OCI-LY7 (cell line): ENCODE data around the gene IRS1. TPM values are rescaled to one million over a fixed set of nuclear protein-coding genes. Genes with fewer than 3 reads are reported as not detected.

Source experiments
- BruUV-seq: library from RNA; stranded (reverse); fragments of 400-500 nt; replicated peaks from 2 replicates; lab custom pipeline; 2021; lab: Mats Ljungman, UMichigan
- CTCF ChIA-PET: fragments of 300-600 bp; sonication (Branson Sonifier 250); formaldehyde crosslinking; loops from one replicate; lab custom pipeline; 2022; ENCODE audit warnings: antibody characterized with exemption; ENCODE audit not compliant: unreplicated experiment; lab: Charles Lee
- POLR2A ChIA-PET: fragments of 300-600 bp; sonication (Branson Sonifier 250); formaldehyde crosslinking; loops from one replicate; lab custom pipeline; 2022; ENCODE audit warnings: antibody characterized with exemption; lab: Charles Lee
- DNase-seq: peaks from one replicate; pipeline ENCODE4 v3.0.0-alpha.2; 2015; ENCODE audit warnings: low spot score
- H2AFZ ChIP-seq: fragments of 200-600 bp; sonication (generic), shearing (Covaris generic); 2 replicates; pipeline ENCODE4 v1.6.1; 2014; ENCODE audit warnings: mild to moderate bottlenecking, antibody characterized with exemption, low read length, moderate library complexity
- H3K27ac ChIP-seq: fragments of 200-600 bp; sonication (generic); 2 replicates; pipeline ENCODE4 v1.5.1; 2014; ENCODE audit warnings: mixed run types, low read depth, mild to moderate bottlenecking, moderate library complexity, low read length, inconsistent platforms; ENCODE audit not compliant: poor library complexity, severe bottlenecking
- H3K36me3 ChIP-seq: fragments of 200-600 bp; sonication (generic); 2 replicates; pipeline ENCODE4 v1.6.1; 2014; ENCODE audit warnings: mild to moderate bottlenecking, antibody characterized with exemption, low read length, moderate library complexity, mixed read lengths; ENCODE audit not compliant: insufficient read depth
- H3K4me1 ChIP-seq: fragments of 200-600 bp; sonication (generic); 2 replicates; pipeline ENCODE4 v1.5.1; 2014; ENCODE audit warnings: mild to moderate bottlenecking, low read length; ENCODE audit not compliant: insufficient read depth, poor library complexity, severe bottlenecking
- H3K4me2 ChIP-seq: fragments of 200-600 bp; sonication (generic); 2 replicates; pipeline ENCODE4 v1.6.1; 2014; ENCODE audit warnings: mild to moderate bottlenecking, low read length
- H3K4me3 ChIP-seq: fragments of 200-600 bp; sonication (generic); 2 replicates; pipeline ENCODE4 v1.5.1; 2014; ENCODE audit warnings: mild to moderate bottlenecking, low read depth, low read length; ENCODE audit not compliant: poor library complexity, severe bottlenecking
- H3K79me2 ChIP-seq: fragments of 200-600 bp; sonication (generic); 2 replicates; pipeline ENCODE4 v1.6.1; 2016; ENCODE audit warnings: low read depth, mild to moderate bottlenecking, low read length, moderate library complexity, mixed read lengths; ENCODE audit not compliant: insufficient read depth
- H3K9me2 ChIP-seq: fragments of 200-600 bp; sonication (generic); 2 replicates; pipeline ENCODE4 v1.6.1; 2016; ENCODE audit warnings: mild to moderate bottlenecking, low read length, mixed read lengths; ENCODE audit not compliant: insufficient read depth
- H3K9me3 ChIP-seq: fragments of 200-600 bp; sonication (generic); 2 replicates; pipeline ENCODE4 v1.6.1; 2014; ENCODE audit warnings: mild to moderate bottlenecking, mixed run types, low read length, mixed read lengths
- H4K20me1 ChIP-seq: fragments of 200-600 bp; sonication (generic); 2 replicates; pipeline ENCODE4 v1.6.1; 2014; ENCODE audit warnings: mild to moderate bottlenecking, antibody characterized with exemption, low read length, moderate library complexity, mixed read lengths; ENCODE audit not compliant: insufficient read depth
- EZH2phosphoT487 ChIP-seq: fragments of 200-600 bp; sonication (generic); IDR thresholded peaks from 2 replicates; pipeline ENCODE4 v1.6.1; 2018; ENCODE audit warnings: low read depth, borderline replicate concordance, mild to moderate bottlenecking, mixed run types, antibody characterized with exemption, low read length, moderate library complexity, mixed read lengths
- intact Hi-C: fragments of 100-400 bp; cut with micrococcal nuclease; formaldehyde crosslinking; loops from one replicate; pipeline ENCODE4 v1.10.0; 2022; ENCODE audit not compliant: unreplicated experiment
- total RNA-seq, 2 experiments: library from RNA; depleted of rRNA in 1 of 2; stranded (reverse); fragments of >200 nt in 1 of 2; shearing (Covaris generic) in 1 of 2; gene quantifications; 2 replicates each; pipeline ENCODE4 v1.2.3, GENCODE V29; 2014 to 2022
- TF ChIP-seq, protein P1 (sequence below): fragments of 200-600 bp; sonication (generic); conservative IDR thresholded peaks from 2 replicates; pipeline ENCODE4 v1.5.1; 2014; ENCODE audit warnings: mild to moderate bottlenecking, antibody characterized with exemption, low read length, moderate library complexity, mixed read lengths

Gene IRS1
- total RNA-seq, 2 experiments from 2014 or later: 18.1 to 23.5 TPM

DNA sequence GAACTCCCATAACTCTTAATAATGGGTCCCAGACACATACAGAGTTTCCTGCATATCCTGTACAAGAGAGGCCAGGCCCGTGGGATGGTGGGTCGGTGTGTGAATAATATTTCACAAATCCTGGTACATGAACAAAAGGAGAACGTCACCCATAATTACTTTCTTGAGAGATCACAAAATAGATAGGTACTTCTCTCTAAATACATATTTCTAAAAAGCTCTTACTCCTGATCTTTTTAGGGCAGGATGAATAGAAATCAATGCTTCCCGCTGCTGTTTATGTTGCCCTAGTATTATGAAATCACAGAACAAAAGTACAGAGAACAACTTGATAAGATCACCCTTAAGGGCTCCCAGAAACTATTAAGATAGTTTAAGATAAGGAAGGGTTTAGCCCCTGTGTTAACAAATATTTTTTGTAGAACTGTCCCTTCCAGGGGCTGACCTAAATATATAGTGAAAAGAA is 5.4 kb downstream of the IRS1 start:
- CTCF ChIA-PET: interaction anchor here (0.6 to 1.5 kb wide), 3 partner anchors 20 to 202 kb away, joined by 3 to 6 read pairs (median 5); no protein-coding TSS in a partner anchor
- H3K4me2 ChIP-seq: peak overlapping the region; percentile 95

DNA sequence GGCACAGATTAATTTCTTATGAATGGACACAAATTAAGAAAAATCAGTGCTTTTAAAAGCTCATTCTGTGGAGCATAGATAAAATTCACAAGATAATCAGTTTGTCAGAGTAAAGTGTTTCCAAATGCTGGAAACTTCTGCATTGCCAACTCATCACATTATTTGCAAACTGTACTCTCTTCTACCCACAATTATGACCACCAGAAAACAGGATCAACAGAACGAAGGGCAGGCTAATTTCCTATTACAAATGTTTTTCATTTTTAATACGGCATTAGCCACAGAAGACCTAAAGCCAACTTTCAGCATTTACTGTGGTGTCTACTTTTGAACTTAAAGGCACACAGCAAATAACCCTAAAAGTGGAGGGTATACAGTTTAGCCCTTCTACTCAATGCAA is 6.0 kb downstream of the IRS1 start:
- Histone ChIP-seq H3K4me1 (peaks cover 66% of the 10 kb centered on the region), H3K9me3 (no peaks in the 10 kb centered on the region), H3K27ac (peak overlapping the region; percentile 79), H3K36me3 (peaks cover 52% of the 10 kb centered on the region), H3K9me2 (no peaks in the 10 kb centered on the region), H3K79me2 (peaks cover 91% of the 10 kb centered on the region), H3K4me2 (peak overlapping the region; percentile 95), H3K4me3 (peak overlapping the region; percentile 73), H4K20me1 (peaks cover 5% of the 10 kb centered on the region), H2AFZ (no peak overlapping the region)
- no TSS peak for BruUV-seq
- CTCF ChIA-PET: interaction anchor here (1.5 kb wide), 1 partner anchor 19 kb away, joined by 3 read pairs; no protein-coding TSS in a partner anchor
- TF ChIP-seq, protein P1, sequence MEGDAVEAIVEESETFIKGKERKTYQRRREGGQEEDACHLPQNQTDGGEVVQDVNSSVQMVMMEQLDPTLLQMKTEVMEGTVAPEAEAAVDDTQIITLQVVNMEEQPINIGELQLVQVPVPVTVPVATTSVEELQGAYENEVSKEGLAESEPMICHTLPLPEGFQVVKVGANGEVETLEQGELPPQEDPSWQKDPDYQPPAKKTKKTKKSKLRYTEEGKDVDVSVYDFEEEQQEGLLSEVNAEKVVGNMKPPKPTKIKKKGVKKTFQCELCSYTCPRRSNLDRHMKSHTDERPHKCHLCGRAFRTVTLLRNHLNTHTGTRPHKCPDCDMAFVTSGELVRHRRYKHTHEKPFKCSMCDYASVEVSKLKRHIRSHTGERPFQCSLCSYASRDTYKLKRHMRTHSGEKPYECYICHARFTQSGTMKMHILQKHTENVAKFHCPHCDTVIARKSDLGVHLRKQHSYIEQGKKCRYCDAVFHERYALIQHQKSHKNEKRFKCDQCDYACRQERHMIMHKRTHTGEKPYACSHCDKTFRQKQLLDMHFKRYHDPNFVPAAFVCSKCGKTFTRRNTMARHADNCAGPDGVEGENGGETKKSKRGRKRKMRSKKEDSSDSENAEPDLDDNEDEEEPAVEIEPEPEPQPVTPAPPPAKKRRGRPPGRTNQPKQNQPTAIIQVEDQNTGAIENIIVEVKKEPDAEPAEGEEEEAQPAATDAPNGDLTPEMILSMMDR: no peak
- TF ChIP-seq EZH2phosphoT487: no peak
- DNase-seq: no peak
- intact Hi-C loops: loop anchor here (10.0 kb wide), 1 partner anchor 1519 kb away; no protein-coding TSS in a partner anchor
- POLR2A ChIA-PET: interaction anchor here (0.6 to 10.5 kb wide), 5 partner anchors 22 to 189 kb away, joined by 3 to 122 read pairs (median 3); no protein-coding TSS in a partner anchor

More for the DNA sequence above, 5.4 kb downstream of the IRS1 start:
- BruUV-seq: TSS peak; percentile 16
- Histone ChIP-seq H2AFZ (no peak overlapping the region), H3K9me3 (no peaks in the 10 kb centered on the region), H3K36me3 (peaks cover 49% of the 10 kb centered on the region), H3K9me2 (no peaks in the 10 kb centered on the region), H3K4me3 (peak overlapping the region; percentile 73), H3K27ac (peak overlapping the region; percentile 79), H4K20me1 (peaks cover 5% of the 10 kb centered on the region), H3K79me2 (peaks cover 85% of the 10 kb centered on the region), H3K4me1 (peaks cover 61% of the 10 kb centered on the region)
- TF ChIP-seq EZH2phosphoT487: no peak
- TF ChIP-seq, protein P1: no peak
- intact Hi-C loops: loop anchor here (10.0 kb wide), 1 partner anchor 1519 kb away; no protein-coding TSS in a partner anchor
- no peak for DNase-seq
- POLR2A ChIA-PET: interaction anchor here (0.6 to 10.5 kb wide), 5 partner anchors 23 to 178 kb away, joined by 3 to 122 read pairs (median 3); no protein-coding TSS in a partner anchor
